ENCODE results near the gene TBC1D1.
A peak's percentile ranks its signal among the peaks of the same experiment; 100 is the strongest.

Gene TBC1D1

GRCh38 chr4:38065900-38066299 is 175.0 kb downstream of the TBC1D1 start:
- no peak overlapping the region for H3K4me3 ChIP-seq (ENCODE audit: low read length in 2 of 2)
- no peak overlapping the region for H3K14ac ChIP-seq (ENCODE audit: low read length)
- H3K4ac ChIP-seq (ENCODE audit: low read length) = no peak overlapping the region
- no CpG with 5 or more reads among the region's 5 CpGs for WGBS, 2 donors (ENCODE audit: extremely low coverage in 2 of 2, insufficient read length in 2 of 2, insufficient replicate concordance in 1 of 2)
- no peak overlapping the region for H4K91ac ChIP-seq (ENCODE audit: low read depth, low read length, poor library complexity)
- no peak overlapping the region for H3K23ac ChIP-seq (ENCODE audit: low read depth, low read length, poor library complexity)
- H2BK12ac ChIP-seq (ENCODE audit: low read length) = no peak overlapping the region
- H2BK15ac ChIP-seq (ENCODE audit: low read length) = no peak overlapping the region
- peaks cover 8 to 10% of the 10 kb centered on the region in 2 donors for H3K4me1 ChIP-seq (ENCODE audit: control insufficient read depth in 2 of 2, insufficient read depth in 1 of 2, low read depth in 1 of 2, low read length in 2 of 2)
- no peak overlapping the region for H3K27ac ChIP-seq (replicated peaks; ENCODE audit: low read length)
- no peak overlapping the region for H3K4me2 ChIP-seq (ENCODE audit: insufficient read depth, low read length, poor library complexity, severe bottlenecking)
- H3K36me3 ChIP-seq (replicated peaks in 1 of 2; ENCODE audit: control insufficient read depth in 2 of 2, insufficient read depth in 2 of 2, low read length in 2 of 2) = peaks cover 4 to 15% of the 10 kb centered on the region in 2 donors
- no peaks in the 10 kb centered on the region for H3K9me3 ChIP-seq (replicated peaks in 1 of 2; ENCODE audit: control insufficient read depth in 2 of 2, insufficient read depth in 1 of 2, low read depth in 1 of 2, low read length in 2 of 2)
- H4K8ac ChIP-seq (ENCODE audit: low read depth, low read length) = no peak overlapping the region
- H2BK5ac ChIP-seq (ENCODE audit: low read length) = no peak overlapping the region
- H2AK5ac ChIP-seq (ENCODE audit: low read depth, low read length) = no peak overlapping the region
- no peak overlapping the region for H3K9ac ChIP-seq (ENCODE audit: low read depth, low read length, poor library complexity)
- no peak overlapping the region for H2AFZ ChIP-seq (ENCODE audit: low read length)
- no peak overlapping the region for H2BK120ac ChIP-seq (ENCODE audit: low read depth, low read length)
- no peaks in the 10 kb centered on the region for H3K27me3 ChIP-seq (ENCODE audit: control insufficient read depth in 3 of 3, insufficient read depth in 3 of 3, low read depth in 1 of 3, low read length in 3 of 3)
- no peaks in the 10 kb centered on the region for H3K79me1 ChIP-seq (ENCODE audit: low read depth, low read length)
- H3K18ac ChIP-seq (ENCODE audit: low read length) = no peak overlapping the region
- no peak for DNase-seq (ENCODE audit: low spot score)

- no peak overlapping the region for H2AFZ ChIP-seq (ENCODE audit: low read length)
- H2BK5ac ChIP-seq (ENCODE audit: low read length) = no peak overlapping the region
- H3K4me1 ChIP-seq (ENCODE audit: control insufficient read depth in 2 of 2, insufficient read depth in 1 of 2, low read depth in 1 of 2, low read length in 2 of 2) = peaks cover 4 to 8% of the 10 kb centered on the region in 2 donors
- H3K36me3 ChIP-seq (replicated peaks in 1 of 2; ENCODE audit: control insufficient read depth in 2 of 2, insufficient read depth in 2 of 2, low read length in 2 of 2) = peaks cover 4 to 15% of the 10 kb centered on the region in 2 donors
- no peak for DNase-seq (ENCODE audit: low spot score)
- no peak overlapping the region for H3K4me3 ChIP-seq (ENCODE audit: low read length in 2 of 2)
- no peak overlapping the region for H2BK12ac ChIP-seq (ENCODE audit: low read length)
- no peak overlapping the region for H4K91ac ChIP-seq (ENCODE audit: low read depth, low read length, poor library complexity)
- H3K4ac ChIP-seq (ENCODE audit: low read length) = no peak overlapping the region
- H2BK15ac ChIP-seq (ENCODE audit: low read length) = no peak overlapping the region
- no peak overlapping the region for H3K27ac ChIP-seq (replicated peaks; ENCODE audit: low read length)
- no peak overlapping the region for H3K4me2 ChIP-seq (ENCODE audit: insufficient read depth, low read length, poor library complexity, severe bottlenecking)
- no peak overlapping the region for H3K9ac ChIP-seq (ENCODE audit: low read depth, low read length, poor library complexity)
- no peak overlapping the region for H3K23ac ChIP-seq (ENCODE audit: low read depth, low read length, poor library complexity)
- WGBS, 2 donors (ENCODE audit: extremely low coverage in 2 of 2, insufficient read length in 2 of 2, insufficient replicate concordance in 1 of 2) = no CpG with 5 or more reads among the region's 7 CpGs
- H3K27me3 ChIP-seq (ENCODE audit: control insufficient read depth in 3 of 3, insufficient read depth in 3 of 3, low read depth in 1 of 3, low read length in 3 of 3) = no peaks in the 10 kb centered on the region
- H3K9me3 ChIP-seq (replicated peaks in 1 of 2; ENCODE audit: control insufficient read depth in 2 of 2, insufficient read depth in 1 of 2, low read depth in 1 of 2, low read length in 2 of 2) = no peaks in the 10 kb centered on the region
- no peak overlapping the region for H3K18ac ChIP-seq (ENCODE audit: low read length)
- no peak overlapping the region for H2AK5ac ChIP-seq (ENCODE audit: low read depth, low read length)
- no peak overlapping the region for H4K8ac ChIP-seq (ENCODE audit: low read depth, low read length)
- no peak overlapping the region for H3K14ac ChIP-seq (ENCODE audit: low read length)
- no peak overlapping the region for H2BK120ac ChIP-seq (ENCODE audit: low read depth, low read length)
- no peaks in the 10 kb centered on the region for H3K79me1 ChIP-seq (ENCODE audit: low read depth, low read length)
Measured at GRCh38 chr4:38067499-38067898, 176.6 kb downstream of the TBC1D1 start.

GRCh38 chr4:38068107-38068506 is 177.2 kb downstream of the TBC1D1 start:
- H4K91ac ChIP-seq (ENCODE audit: low read depth, low read length, poor library complexity) = no peak overlapping the region

GRCh38 chr4:38069271-38069760 is 178.4 kb downstream of the TBC1D1 start:
- Histone ChIP-seq H2AFZ (ENCODE audit: low read length) (no peak overlapping the region), H3K9me3 (replicated peaks in 1 of 2; ENCODE audit: control insufficient read depth in 2 of 2, insufficient read depth in 1 of 2, low read depth in 1 of 2, low read length in 2 of 2) (no peaks in the 10 kb centered on the region), H3K4ac (ENCODE audit: low read length) (no peak overlapping the region), H3K79me1 (ENCODE audit: low read depth, low read length) (no peaks in the 10 kb centered on the region), H3K23ac (ENCODE audit: low read depth, low read length, poor library complexity) (no peak overlapping the region), H3K27ac (replicated peaks; ENCODE audit: low read length) (no peak overlapping the region), H2AK5ac (ENCODE audit: low read depth, low read length) (no peak overlapping the region), H3K18ac (ENCODE audit: low read length) (peak overlapping the region; percentile 15), H2BK5ac (ENCODE audit: low read length) (no peak overlapping the region), H2BK12ac (ENCODE audit: low read length) (no peak overlapping the region), H3K4me1 (ENCODE audit: control insufficient read depth in 2 of 2, insufficient read depth in 1 of 2, low read depth in 1 of 2, low read length in 2 of 2) (peaks cover 0 to 4% of the 10 kb centered on the region in 2 donors), H3K27me3 (ENCODE audit: control insufficient read depth in 3 of 3, insufficient read depth in 3 of 3, low read depth in 1 of 3, low read length in 3 of 3) (no peaks in the 10 kb centered on the region), H3K4me2 (ENCODE audit: insufficient read depth, low read length, poor library complexity, severe bottlenecking) (no peak overlapping the region), H3K9ac (ENCODE audit: low read depth, low read length, poor library complexity) (no peak overlapping the region), H4K8ac (ENCODE audit: low read depth, low read length) (no peak overlapping the region), H3K36me3 (replicated peaks in 1 of 2; ENCODE audit: control insufficient read depth in 2 of 2, insufficient read depth in 2 of 2, low read length in 2 of 2) (peaks cover 4 to 30% of the 10 kb centered on the region in 2 donors), H4K91ac (ENCODE audit: low read depth, low read length, poor library complexity) (no peak overlapping the region), H2BK15ac (ENCODE audit: low read length) (no peak overlapping the region), H2BK120ac (ENCODE audit: low read depth, low read length) (no peak overlapping the region), H3K4me3 (ENCODE audit: low read length in 2 of 2) (no peak overlapping the region), H3K14ac (ENCODE audit: low read length) (no peak overlapping the region)
- DNase-seq (ENCODE audit: low spot score) = peak; percentile 26
- no CpG with 5 or more reads among the region's 6 CpGs for WGBS, 2 donors (ENCODE audit: extremely low coverage in 2 of 2, insufficient read length in 2 of 2, insufficient replicate concordance in 1 of 2)

More at GRCh38 chr4:38068107-38068506, 177.2 kb downstream of the TBC1D1 start:
- Histone ChIP-seq H3K4me3 (ENCODE audit: low read length in 2 of 2) (no peak overlapping the region), H3K4me2 (ENCODE audit: insufficient read depth, low read length, poor library complexity, severe bottlenecking) (no peak overlapping the region), H2BK15ac (ENCODE audit: low read length) (no peak overlapping the region), H3K23ac (ENCODE audit: low read depth, low read length, poor library complexity) (no peak overlapping the region), H3K9me3 (replicated peaks in 1 of 2; ENCODE audit: control insufficient read depth in 2 of 2, insufficient read depth in 1 of 2, low read depth in 1 of 2, low read length in 2 of 2) (no peaks in the 10 kb centered on the region), H2AFZ (ENCODE audit: low read length) (no peak overlapping the region), H3K79me1 (ENCODE audit: low read depth, low read length) (no peaks in the 10 kb centered on the region), H3K27me3 (ENCODE audit: control insufficient read depth in 3 of 3, insufficient read depth in 3 of 3, low read depth in 1 of 3, low read length in 3 of 3) (no peaks in the 10 kb centered on the region), H3K18ac (ENCODE audit: low read length) (no peak overlapping the region), H2BK12ac (ENCODE audit: low read length) (no peak overlapping the region), H2AK5ac (ENCODE audit: low read depth, low read length) (no peak overlapping the region), H2BK120ac (ENCODE audit: low read depth, low read length) (no peak overlapping the region), H3K27ac (replicated peaks; ENCODE audit: low read length) (no peak overlapping the region), H2BK5ac (ENCODE audit: low read length) (no peak overlapping the region), H3K36me3 (replicated peaks in 1 of 2; ENCODE audit: control insufficient read depth in 2 of 2, insufficient read depth in 2 of 2, low read length in 2 of 2) (peaks cover 6 to 18% of the 10 kb centered on the region in 2 donors), H3K4me1 (ENCODE audit: control insufficient read depth in 2 of 2, insufficient read depth in 1 of 2, low read depth in 1 of 2, low read length in 2 of 2) (peaks cover 0 to 4% of the 10 kb centered on the region in 2 donors), H3K9ac (ENCODE audit: low read depth, low read length, poor library complexity) (no peak overlapping the region), H3K4ac (ENCODE audit: low read length) (no peak overlapping the region), H4K8ac (ENCODE audit: low read depth, low read length) (no peak overlapping the region), H3K14ac (ENCODE audit: low read length) (no peak overlapping the region)
- DNase-seq (ENCODE audit: low spot score) = no peak
- no CpG with 5 or more reads among the region's 7 CpGs for WGBS, 2 donors (ENCODE audit: extremely low coverage in 2 of 2, insufficient read length in 2 of 2, insufficient replicate concordance in 1 of 2)

All from neuronal stem cell (in vitro differentiated cells).